Brain microvascular endothelial cell (primary cell): ENCODE data around the gene SMIM20.

Source experiments
- DNase-seq: peaks from one replicate; pipeline ENCODE4 v3.0.0-alpha.2; 2020
- H3K27ac ChIP-seq: fragments of 250-450 bp; sonication (Bioruptor Pico); 2 replicates; pipeline ENCODE4 v1.5.1; 2020; ENCODE audit warnings: mild to moderate bottlenecking, moderate library complexity
- H3K27me3 ChIP-seq: fragments of 250-450 bp; sonication (Bioruptor Pico); replicated peaks from 2 replicates; pipeline ENCODE4 v1.5.1; 2020; ENCODE audit warnings: mild to moderate bottlenecking
- H3K36me3 ChIP-seq: fragments of 250-450 bp; sonication (Bioruptor Pico); replicated peaks from 2 replicates; pipeline ENCODE4 v1.5.1; 2020; ENCODE audit warnings: mild to moderate bottlenecking
- H3K4me3 ChIP-seq: 2 replicates; pipeline ENCODE4 v1.5.1; 2011; ENCODE audit warnings: low read depth, mild to moderate bottlenecking, control low read depth, low read length, moderate library complexity
- CTCF ChIP-seq: IDR thresholded peaks from 2 replicates; pipeline ENCODE4 v1.5.1; 2011; ENCODE audit warnings: low read depth, mild to moderate bottlenecking, moderate library complexity, low read length, control low read depth, inconsistent platforms; ENCODE audit errors: missing control alignments
- in situ Hi-C: cut with HindIII; loops from 2 replicates; pipeline ENCODE4 v1.10.0; 2017; ENCODE audit warnings: low sequenced_read_pairs, low pct_ligation_motif_present

The SMIM20 gene

GRCh38 chr4:25873632-25874129 is 40.3 kb upstream of the SMIM20 start:
- Histone ChIP-seq H3K4me3 (no peak overlapping the region), H3K27me3 (no peaks in the 10 kb centered on the region), H3K36me3 (no peaks in the 10 kb centered on the region), H3K27ac (no peak overlapping the region)
- in situ Hi-C loops, result no loop called here
- TF ChIP-seq CTCF, result no peak
- no peak for DNase-seq

GRCh38 chr4:25874655-25875054 is 39.4 kb upstream of the SMIM20 start:
- Histone ChIP-seq H3K27ac (no peak overlapping the region), H3K4me3 (no peak overlapping the region), H3K27me3 (no peaks in the 10 kb centered on the region), H3K36me3 (no peaks in the 10 kb centered on the region)
- TF ChIP-seq CTCF, result no peak
- no peak for DNase-seq
- in situ Hi-C loops, result no loop called here

- TF ChIP-seq CTCF, result no peak
- no peak for DNase-seq
- H3K36me3 ChIP-seq, result no peaks in the 10 kb centered on the region
- no peaks in the 10 kb centered on the region for H3K27me3 ChIP-seq
- H3K4me3 ChIP-seq, result no peak overlapping the region
- in situ Hi-C loops, result no loop called here
- no peak overlapping the region for H3K27ac ChIP-seq
These were observed 38.7 kb upstream of the SMIM20 start for GRCh38 chr4:25875281-25875745.

- no peak for DNase-seq
- Histone ChIP-seq H3K36me3 (no peaks in the 10 kb centered on the region), H3K27ac (no peak overlapping the region), H3K4me3 (no peak overlapping the region), H3K27me3 (no peaks in the 10 kb centered on the region)
- no peak for TF ChIP-seq CTCF
- in situ Hi-C loops, result no loop called here
These were observed 35.3 kb upstream of the SMIM20 start for GRCh38 chr4:25878676-25879075.

GRCh38 chr4:25879091-25879584 is 34.9 kb upstream of the SMIM20 start:
- no peak for TF ChIP-seq CTCF
- no peak overlapping the region for H3K27ac ChIP-seq
- H3K36me3 ChIP-seq, result no peaks in the 10 kb centered on the region
- H3K27me3 ChIP-seq, result no peaks in the 10 kb centered on the region
- H3K4me3 ChIP-seq, result no peak overlapping the region
- in situ Hi-C loops, result no loop called here
- DNase-seq, result no peak

- no peak overlapping the region for H3K4me3 ChIP-seq
- no peaks in the 10 kb centered on the region for H3K36me3 ChIP-seq
- no peaks in the 10 kb centered on the region for H3K27me3 ChIP-seq
- H3K27ac ChIP-seq, result no peak overlapping the region
- in situ Hi-C loops, result no loop called here
- no peak for DNase-seq
- no peak for TF ChIP-seq CTCF
These were observed 34.4 kb upstream of the SMIM20 start for GRCh38 chr4:25879587-25879986.
